ENCODE data around the gene AKAP8L.

AKAP8L gene

GRCh38 chr19:15418579-15419412, at the start of gene AKAP8L:
TSS of gene AKAP8L (minus strand) at chr19:15418988. CDS start at chr19:15418923, 65 bp downstream.
- peak; percentile 99 for DNase-seq (ENCODE audit: low spot score)

GRCh38 chr19:15467734-15468214, 49.0 kb upstream of the AKAP8L start:
- DNase-seq (ENCODE audit: low spot score): no peak

DNA sequence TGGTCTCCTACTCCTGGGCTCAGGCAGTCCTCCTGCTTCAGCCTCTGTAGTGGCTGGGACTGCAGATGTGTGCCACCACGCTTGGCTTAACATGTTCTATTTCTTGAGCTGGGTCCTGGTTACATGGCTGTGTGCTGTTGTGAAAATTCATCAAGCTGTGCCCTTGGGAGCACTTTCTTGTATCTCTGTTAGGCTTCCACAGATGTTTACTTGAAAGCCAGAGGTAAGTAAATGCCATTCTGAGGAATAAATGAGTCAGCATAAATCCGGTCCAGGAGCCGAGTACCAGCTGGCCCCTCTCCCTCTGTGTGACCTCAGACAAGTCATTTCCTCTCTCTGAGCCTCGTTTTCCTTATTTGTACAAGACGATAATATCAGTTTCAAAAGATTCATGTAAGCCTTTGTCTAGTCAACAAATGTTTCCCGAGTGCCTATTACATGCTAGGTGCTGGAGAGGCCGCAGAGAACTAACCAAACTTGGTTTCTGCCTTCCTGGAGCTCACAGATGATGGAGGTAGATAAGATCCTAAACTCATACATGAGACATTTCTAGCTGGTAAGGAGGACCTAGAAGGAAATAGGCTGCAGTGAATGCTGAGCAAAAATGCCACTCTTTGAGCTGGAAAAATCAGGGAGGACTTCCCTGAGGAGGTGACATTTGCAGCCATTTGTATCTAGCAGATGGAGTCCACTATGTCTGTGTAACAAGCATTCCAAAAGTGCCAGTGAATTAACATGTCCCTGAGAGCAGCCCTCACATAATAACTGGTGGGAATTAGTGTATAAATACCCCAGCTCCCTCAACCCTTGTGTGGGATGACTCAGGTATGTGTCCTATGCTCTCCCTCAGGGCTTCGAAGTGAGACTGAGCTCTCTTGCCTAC, 48.3 kb upstream of the AKAP8L start:
- no peak for DNase-seq (ENCODE audit: low spot score)

DNA sequence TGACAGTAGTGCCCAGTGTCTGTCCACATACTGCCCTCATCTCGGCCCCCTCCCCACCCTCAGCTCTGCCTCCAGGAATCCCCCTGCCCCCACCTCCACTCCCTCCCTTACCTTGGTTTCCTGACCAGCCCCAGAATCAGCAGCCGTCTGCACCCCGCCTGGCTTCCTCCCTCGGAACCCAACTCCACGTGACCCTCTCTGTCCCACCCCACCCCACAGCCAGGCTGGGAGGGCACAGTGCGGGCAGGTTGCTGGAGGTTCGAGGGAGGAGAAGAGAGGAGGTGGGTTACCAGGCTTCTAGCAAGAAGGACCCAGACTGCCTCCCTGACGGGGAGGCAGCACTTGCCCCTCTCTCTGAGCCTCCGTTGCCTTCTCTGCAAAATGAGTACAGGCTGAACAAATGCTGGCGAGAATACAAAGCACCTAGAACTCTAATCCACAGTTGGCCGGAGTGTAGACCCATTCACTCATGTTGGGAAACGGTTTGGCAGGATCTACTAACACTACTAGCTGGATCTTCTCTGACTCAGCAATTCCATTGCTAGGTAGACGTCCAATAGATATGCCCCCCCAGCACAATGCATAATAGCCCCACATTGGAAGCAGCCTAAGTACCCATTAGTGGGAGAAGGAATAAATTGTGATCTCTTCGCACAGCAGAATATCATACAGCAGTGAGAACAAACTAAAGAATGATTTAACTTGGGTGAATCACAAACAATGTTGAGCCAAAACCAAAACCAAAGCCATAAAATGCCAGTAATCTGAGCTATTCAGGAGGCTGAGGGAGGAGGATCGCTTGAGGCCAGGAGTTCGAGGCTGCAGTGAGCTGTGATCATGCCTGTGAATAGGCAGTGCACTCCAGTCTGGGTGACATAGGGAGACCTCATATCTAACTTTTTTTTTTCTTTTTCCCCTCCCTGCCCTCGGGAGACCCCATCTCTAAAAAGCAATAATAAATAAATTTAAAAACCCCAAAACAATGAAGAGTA, 45.9 kb upstream of the AKAP8L start, which contains the start of gene RASAL3:
Gene RASAL3, minus strand, starts transcription at position 151 of the 992 bp plus-strand sequence. CDS start 186 bp downstream, outside the sequence.
- no peak for DNase-seq (ENCODE audit: low spot score)

- DNase-seq (ENCODE audit: low spot score): no peak
Observed at GRCh38 chr19:15463861-15464371, 45.1 kb upstream of the AKAP8L start.

- DNase-seq (ENCODE audit: low spot score): no peak
Observed at GRCh38 chr19:15461694-15462093, 42.9 kb upstream of the AKAP8L start.

DNA sequence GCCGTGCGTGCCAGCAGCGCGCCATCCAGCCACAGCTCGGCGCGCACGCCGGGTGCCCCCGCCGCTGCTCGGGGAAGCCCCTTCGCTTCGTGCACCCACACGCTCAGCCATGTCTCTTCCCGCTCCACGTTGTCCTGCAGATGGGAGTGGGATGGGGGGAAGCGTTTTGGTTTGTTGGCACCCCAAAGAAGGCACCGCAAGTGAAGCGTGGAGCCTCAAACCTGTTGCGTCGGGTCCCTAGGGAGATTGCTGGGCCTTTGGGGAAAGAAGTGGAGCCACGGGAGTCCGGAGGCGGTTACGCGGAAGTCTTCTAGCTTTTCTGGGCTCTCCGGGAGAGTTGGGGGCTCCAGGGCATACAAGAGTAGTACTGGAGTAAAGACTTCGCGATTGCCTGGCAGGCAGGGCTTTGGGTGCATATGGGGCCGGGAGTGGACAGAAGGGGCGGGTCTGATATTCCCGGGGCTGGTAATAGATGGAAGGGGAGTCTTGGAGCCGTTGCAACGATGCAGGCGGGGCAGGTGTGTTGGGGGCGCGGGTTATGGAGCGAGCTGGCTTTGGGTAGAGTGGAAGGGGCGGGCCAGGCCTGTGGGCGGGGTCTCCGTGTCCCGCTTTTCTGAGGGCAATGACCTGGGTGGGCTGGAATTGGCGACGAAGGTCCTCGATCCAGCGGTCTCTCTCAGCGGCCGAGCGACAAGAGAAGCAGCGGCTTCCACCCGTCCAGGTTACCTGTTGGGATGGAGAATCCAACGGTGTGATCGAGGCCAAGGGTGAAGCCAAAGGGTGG, 39.1 kb upstream of the AKAP8L start:
- DNase-seq (ENCODE audit: low spot score): no peak

GRCh38 chr19:15456871-15457700, 38.3 kb upstream of the AKAP8L start:
- DNase-seq (ENCODE audit: low spot score): no peak

GRCh38 chr19:15456441-15456840, 37.7 kb upstream of the AKAP8L start:
- DNase-seq (ENCODE audit: low spot score): no peak

- DNase-seq (ENCODE audit: low spot score): no peak
Observed at GRCh38 chr19:15455996-15456395, 37.2 kb upstream of the AKAP8L start.

GRCh38 chr19:15453906-15454860, 35.4 kb upstream of the AKAP8L start:
- DNase-seq (ENCODE audit: low spot score): no peak

DNA sequence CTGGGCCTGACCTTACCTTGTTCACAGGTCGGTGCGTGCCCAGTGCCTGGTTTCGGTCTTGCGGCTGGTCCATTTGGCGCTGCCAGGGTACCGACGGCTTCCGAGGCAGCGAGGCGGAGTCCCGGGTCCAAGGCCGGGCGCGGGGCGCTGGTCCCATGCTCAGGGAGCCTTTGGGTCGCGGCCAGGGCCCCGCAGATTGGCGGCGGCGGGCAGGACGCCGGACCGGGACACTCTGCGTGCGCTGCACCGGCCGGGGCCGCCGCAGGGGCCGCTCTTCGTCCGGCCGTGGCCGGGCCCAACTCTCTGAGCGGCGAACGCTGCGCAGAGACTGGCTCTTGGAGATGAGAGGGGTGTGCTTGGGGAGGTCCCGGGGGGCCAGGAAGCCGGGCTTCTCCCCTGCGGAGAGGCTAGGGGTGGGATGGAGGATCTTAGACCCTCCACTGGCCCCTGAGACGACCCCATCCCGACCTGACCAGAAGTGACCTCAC, 34.3 kb upstream of the AKAP8L start:
- no peak for DNase-seq (ENCODE audit: low spot score)

GRCh38 chr19:15452111-15453047, 33.6 kb upstream of the AKAP8L start:
- DNase-seq (ENCODE audit: low spot score): peak; percentile 62

- no peak for DNase-seq (ENCODE audit: low spot score)
Observed at GRCh38 chr19:15450528-15450890, 31.7 kb upstream of the AKAP8L start.

GRCh38 chr19:15449620-15450527, 31.1 kb upstream of the AKAP8L start, which contains the start of gene WIZ:
TSS of gene WIZ (minus strand) at chr19:15449956. CDS start at chr19:15448307, 1,649 bp downstream.
- peak; percentile 70 for DNase-seq (ENCODE audit: low spot score)
